GM23338 (cell line): ENCODE data around the gene TP53BP2. TPM values are rescaled to one million over a fixed set of nuclear protein-coding genes. Genes with fewer than 3 reads are reported as not detected.
"Not testable (repeated sequence)": the region's sequence is repeated elsewhere in the genome, so short reads cannot be mapped to it uniquely, and the experiment has no call there.

Source experiments
- ATAC-seq: fragments of 200-7000 bp; cut with Tn5 transposase; 3 replicates; pipeline ENCODE4 v1.9.1; 2020
- DNase-seq: peaks from one replicate; pipeline ENCODE4 v3.0.0-alpha.2; 2015; ENCODE audit warnings: low spot score
- H2AFZ ChIP-seq: fragments of 200-600 bp; sonication (generic); 2 replicates; pipeline ENCODE4 v1.8.0; 2016; ENCODE audit warnings: antibody characterized with exemption, mild to moderate bottlenecking, moderate library complexity
- H3F3A ChIP-seq: fragments of 200-600 bp; sonication (generic); replicated peaks from 2 replicates; pipeline ENCODE4 v1.8.0; 2017; ENCODE audit warnings: antibody characterized with exemption, mixed run types, low read depth
- H3K27ac ChIP-seq: fragments of 200-600 bp; sonication (generic); 2 replicates; pipeline ENCODE4 v1.6.1; 2016; ENCODE audit warnings: low read depth
- H3K27me3 ChIP-seq: fragments of 200-600 bp; sonication (generic); 2 replicates; pipeline ENCODE4 v1.8.0; 2016; ENCODE audit warnings: mild to moderate bottlenecking, mixed run types, moderate library complexity; ENCODE audit not compliant: insufficient read depth
- H3K36me3 ChIP-seq: fragments of 200-600 bp; sonication (generic); 2 replicates; pipeline ENCODE4 v1.8.0; 2016; ENCODE audit warnings: mild to moderate bottlenecking; ENCODE audit not compliant: insufficient read depth
- H3K4me1 ChIP-seq: fragments of 200-600 bp; sonication (generic); 2 replicates; pipeline ENCODE4 v1.8.0; 2016; ENCODE audit warnings: mild to moderate bottlenecking, moderate library complexity; ENCODE audit not compliant: insufficient read depth
- H3K4me2 ChIP-seq: fragments of 200-600 bp; sonication (generic); 2 replicates; pipeline ENCODE4 v1.7.1; 2017; ENCODE audit warnings: mixed run types
- H3K4me3 ChIP-seq: fragments of 200-600 bp; sonication (generic); 2 replicates; pipeline ENCODE4 v1.6.1; 2016; ENCODE audit warnings: mixed run types
- H3K79me2 ChIP-seq: fragments of 200-600 bp; sonication (generic); replicated peaks from 2 replicates; pipeline ENCODE4 v1.8.0; 2017; ENCODE audit warnings: mild to moderate bottlenecking; ENCODE audit not compliant: insufficient read depth
- H3K9me2 ChIP-seq: fragments of 200-600 bp; sonication (generic); 2 replicates; pipeline ENCODE4 v1.8.0; 2017; ENCODE audit not compliant: insufficient read depth
- H4K20me1 ChIP-seq: fragments of 200-600 bp; sonication (generic); replicated peaks from 2 replicates; pipeline ENCODE4 v1.8.0; 2017; ENCODE audit warnings: mild to moderate bottlenecking; ENCODE audit not compliant: insufficient read depth
- H3K27ac Mint-ChIP-seq: 2 replicates; pipeline ENCODE4 v1.8.0; 2020; ENCODE audit warnings: inconsistent platforms, mild to moderate bottlenecking, moderate library complexity, mixed read lengths
- H3K27me3 Mint-ChIP-seq: 3 replicates; pipeline ENCODE4 v1.8.0; 2022; ENCODE audit warnings: low read depth, mild to moderate bottlenecking, moderate library complexity, mixed read lengths, inconsistent platforms; ENCODE audit not compliant: insufficient read depth, poor library complexity
- H3K36me3 Mint-ChIP-seq: 3 replicates; pipeline ENCODE4 v1.8.0; 2021; ENCODE audit warnings: low read depth, mild to moderate bottlenecking, inconsistent platforms, moderate library complexity, mixed read lengths
- H3K4me1 Mint-ChIP-seq: 3 replicates; pipeline ENCODE4 v1.8.0; 2020; ENCODE audit warnings: mild to moderate bottlenecking, inconsistent platforms, mixed read lengths
- H3K4me3 Mint-ChIP-seq: 3 replicates; pipeline ENCODE4 v1.8.0; 2021; ENCODE audit warnings: moderate library complexity, mild to moderate bottlenecking, inconsistent platforms, mixed read lengths
- H3K9me3 Mint-ChIP-seq: 3 replicates; pipeline ENCODE4 v1.8.0; 2020; ENCODE audit warnings: moderate library complexity, mild to moderate bottlenecking, inconsistent platforms, mixed read lengths
- CREB1 ChIP-seq: fragments of 250-450 bp; sonication (Bioruptor Pico); IDR thresholded peaks from 2 replicates; pipeline ENCODE4 v1.5.0; 2020; ENCODE audit warnings: low read depth, mild to moderate bottlenecking, moderate library complexity
- EZH2phosphoT487 ChIP-seq: fragments of 200-600 bp; sonication (generic); IDR thresholded peaks from one replicate; pipeline ENCODE4 v1.8.1; 2018; ENCODE audit warnings: antibody characterized with exemption; ENCODE audit not compliant: unreplicated experiment
- NANOG ChIP-seq: IDR thresholded peaks from 2 replicates; pipeline ENCODE4 v1.6.1; 2016; ENCODE audit warnings: antibody characterized with exemption, borderline replicate concordance
- polyA plus RNA-seq: library from polyadenylated mRNA; unstranded; fragments of >200 nt; fragmentation: Nextera tagmentation; extraction: Ambion mirVana; gene quantifications from 2 replicates; pipeline ENCODE4 v1.2.1, GENCODE V29; 2016
- total RNA-seq: library from RNA; depleted of rRNA; stranded (reverse); fragments of >200 nt; shearing (Covaris generic); gene quantifications from 2 replicates; pipeline ENCODE4 v1.2.3, GENCODE V29; 2014
- TF ChIP-seq, protein P1 (sequence below), 2 experiments: fragments of 200-600 bp in 1 of 2; sonication (generic) in 1 of 2; conservative IDR thresholded peaks; 2 replicates each; pipeline versions ENCODE4 v1.5.1 to v1.6.1; 2016 to 2017; ENCODE audit warnings: antibody characterized with exemption in 2 of 2, low read depth in 2 of 2, mild to moderate bottlenecking in 2 of 2, moderate library complexity in 1 of 2
- TF ChIP-seq, protein P2 (sequence below): IDR thresholded peaks from one replicate; pipeline ENCODE4 v1.6.1; 2018; ENCODE audit warnings: antibody characterized with exemption; ENCODE audit not compliant: unreplicated experiment

The TP53BP2 gene
- total and polyA plus RNA-seq, 2 experiments from 2014 or later, result 10.1 to 32.9 TPM

DNA sequence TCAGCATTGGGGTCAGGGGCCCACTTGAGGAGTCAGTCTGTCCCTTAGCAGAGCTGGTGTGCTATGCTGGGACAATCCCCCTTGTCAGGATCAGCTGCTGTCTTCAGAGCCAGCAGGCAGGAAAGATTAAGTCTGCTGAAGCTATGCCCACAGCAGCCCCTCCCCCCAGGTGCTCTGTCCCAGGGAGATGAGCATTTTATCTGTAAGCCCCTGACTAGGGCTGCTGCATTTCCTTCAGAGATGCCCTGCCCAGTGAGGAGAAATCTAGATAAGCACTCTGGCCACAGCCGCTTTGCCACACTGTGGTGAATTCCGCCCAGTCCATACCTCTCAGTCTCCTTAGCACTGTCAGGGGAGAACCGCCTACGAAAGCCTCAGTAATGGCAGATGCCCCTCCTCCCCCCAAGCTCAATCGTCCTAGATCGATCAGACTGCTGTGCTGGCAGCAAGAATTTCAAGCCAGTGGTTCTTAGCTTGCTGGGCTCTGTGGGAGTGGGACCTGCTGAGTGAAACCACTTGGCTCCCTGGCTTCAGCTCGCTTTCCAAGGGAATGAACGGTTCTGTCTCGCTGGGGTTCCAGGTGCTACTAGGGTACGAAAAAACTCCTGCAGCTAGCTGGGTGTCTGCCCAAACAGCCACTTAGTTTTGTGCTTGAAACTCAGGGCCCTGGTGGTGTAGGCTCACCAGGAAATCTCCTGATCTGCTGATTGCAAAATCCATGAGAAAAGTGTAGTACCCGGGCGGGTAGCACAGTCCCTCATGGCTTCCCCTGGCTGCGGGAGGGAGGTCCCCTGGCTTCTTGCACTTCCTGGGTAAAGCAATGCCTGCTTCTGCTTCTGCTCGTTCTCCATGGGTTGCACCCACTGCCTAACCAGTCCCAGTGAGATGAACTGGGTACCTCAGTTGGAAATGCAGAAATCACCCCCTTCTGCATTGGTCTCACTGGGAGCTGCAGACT lies 25.1 kb upstream of the TP53BP2 start:
- peaks cover 13% of the 10 kb centered on the region for H3K4me1 Mint-ChIP-seq
- Histone ChIP-seq H2AFZ (peak overlapping the region; percentile 99), H4K20me1 (no peaks in the 10 kb centered on the region), H3K4me2 (peak overlapping the region; percentile 48; the same call in 1 of the 2 replicates), H3K4me1 (peaks cover 7% of the 10 kb centered on the region; the same call in 1 of the 2 replicates), H3K79me2 (no peaks in the 10 kb centered on the region), H3K27ac (no peak overlapping the region), H3K4me3 (no peak overlapping the region), H3K36me3 (no peaks in the 10 kb centered on the region), H3F3A (no peaks in the 10 kb centered on the region), H3K9me2 (peaks cover 3% of the 10 kb centered on the region; the same call in 1 of the 2 replicates), H3K27me3 (no peaks in the 10 kb centered on the region)
- H3K4me3 Mint-ChIP-seq, result no peak overlapping the region
- TF ChIP-seq EZH2phosphoT487 (no peak), CREB1 (no peak), NANOG (no peak)
- TF ChIP-seq, protein P1, sequence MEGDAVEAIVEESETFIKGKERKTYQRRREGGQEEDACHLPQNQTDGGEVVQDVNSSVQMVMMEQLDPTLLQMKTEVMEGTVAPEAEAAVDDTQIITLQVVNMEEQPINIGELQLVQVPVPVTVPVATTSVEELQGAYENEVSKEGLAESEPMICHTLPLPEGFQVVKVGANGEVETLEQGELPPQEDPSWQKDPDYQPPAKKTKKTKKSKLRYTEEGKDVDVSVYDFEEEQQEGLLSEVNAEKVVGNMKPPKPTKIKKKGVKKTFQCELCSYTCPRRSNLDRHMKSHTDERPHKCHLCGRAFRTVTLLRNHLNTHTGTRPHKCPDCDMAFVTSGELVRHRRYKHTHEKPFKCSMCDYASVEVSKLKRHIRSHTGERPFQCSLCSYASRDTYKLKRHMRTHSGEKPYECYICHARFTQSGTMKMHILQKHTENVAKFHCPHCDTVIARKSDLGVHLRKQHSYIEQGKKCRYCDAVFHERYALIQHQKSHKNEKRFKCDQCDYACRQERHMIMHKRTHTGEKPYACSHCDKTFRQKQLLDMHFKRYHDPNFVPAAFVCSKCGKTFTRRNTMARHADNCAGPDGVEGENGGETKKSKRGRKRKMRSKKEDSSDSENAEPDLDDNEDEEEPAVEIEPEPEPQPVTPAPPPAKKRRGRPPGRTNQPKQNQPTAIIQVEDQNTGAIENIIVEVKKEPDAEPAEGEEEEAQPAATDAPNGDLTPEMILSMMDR (conservative IDR thresholded peaks at IDR 0.05; ENCODE audit: low read depth in 2 of 2), result no peak
- TF ChIP-seq, protein P2, sequence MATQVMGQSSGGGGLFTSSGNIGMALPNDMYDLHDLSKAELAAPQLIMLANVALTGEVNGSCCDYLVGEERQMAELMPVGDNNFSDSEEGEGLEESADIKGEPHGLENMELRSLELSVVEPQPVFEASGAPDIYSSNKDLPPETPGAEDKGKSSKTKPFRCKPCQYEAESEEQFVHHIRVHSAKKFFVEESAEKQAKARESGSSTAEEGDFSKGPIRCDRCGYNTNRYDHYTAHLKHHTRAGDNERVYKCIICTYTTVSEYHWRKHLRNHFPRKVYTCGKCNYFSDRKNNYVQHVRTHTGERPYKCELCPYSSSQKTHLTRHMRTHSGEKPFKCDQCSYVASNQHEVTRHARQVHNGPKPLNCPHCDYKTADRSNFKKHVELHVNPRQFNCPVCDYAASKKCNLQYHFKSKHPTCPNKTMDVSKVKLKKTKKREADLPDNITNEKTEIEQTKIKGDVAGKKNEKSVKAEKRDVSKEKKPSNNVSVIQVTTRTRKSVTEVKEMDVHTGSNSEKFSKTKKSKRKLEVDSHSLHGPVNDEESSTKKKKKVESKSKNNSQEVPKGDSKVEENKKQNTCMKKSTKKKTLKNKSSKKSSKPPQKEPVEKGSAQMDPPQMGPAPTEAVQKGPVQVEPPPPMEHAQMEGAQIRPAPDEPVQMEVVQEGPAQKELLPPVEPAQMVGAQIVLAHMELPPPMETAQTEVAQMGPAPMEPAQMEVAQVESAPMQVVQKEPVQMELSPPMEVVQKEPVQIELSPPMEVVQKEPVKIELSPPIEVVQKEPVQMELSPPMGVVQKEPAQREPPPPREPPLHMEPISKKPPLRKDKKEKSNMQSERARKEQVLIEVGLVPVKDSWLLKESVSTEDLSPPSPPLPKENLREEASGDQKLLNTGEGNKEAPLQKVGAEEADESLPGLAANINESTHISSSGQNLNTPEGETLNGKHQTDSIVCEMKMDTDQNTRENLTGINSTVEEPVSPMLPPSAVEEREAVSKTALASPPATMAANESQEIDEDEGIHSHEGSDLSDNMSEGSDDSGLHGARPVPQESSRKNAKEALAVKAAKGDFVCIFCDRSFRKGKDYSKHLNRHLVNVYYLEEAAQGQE, result no peak
- no peak overlapping the region for H3K27ac Mint-ChIP-seq
- H3K36me3 Mint-ChIP-seq, result peaks cover 4% of the 10 kb centered on the region; the same call in 1 of the 3 replicates
- DNase-seq (peak; percentile 30), ATAC-seq (peak; percentile 87)
- H3K27me3 Mint-ChIP-seq, result peaks cover 4% of the 10 kb centered on the region
- H3K9me3 Mint-ChIP-seq, result peaks cover 7% of the 10 kb centered on the region

DNA sequence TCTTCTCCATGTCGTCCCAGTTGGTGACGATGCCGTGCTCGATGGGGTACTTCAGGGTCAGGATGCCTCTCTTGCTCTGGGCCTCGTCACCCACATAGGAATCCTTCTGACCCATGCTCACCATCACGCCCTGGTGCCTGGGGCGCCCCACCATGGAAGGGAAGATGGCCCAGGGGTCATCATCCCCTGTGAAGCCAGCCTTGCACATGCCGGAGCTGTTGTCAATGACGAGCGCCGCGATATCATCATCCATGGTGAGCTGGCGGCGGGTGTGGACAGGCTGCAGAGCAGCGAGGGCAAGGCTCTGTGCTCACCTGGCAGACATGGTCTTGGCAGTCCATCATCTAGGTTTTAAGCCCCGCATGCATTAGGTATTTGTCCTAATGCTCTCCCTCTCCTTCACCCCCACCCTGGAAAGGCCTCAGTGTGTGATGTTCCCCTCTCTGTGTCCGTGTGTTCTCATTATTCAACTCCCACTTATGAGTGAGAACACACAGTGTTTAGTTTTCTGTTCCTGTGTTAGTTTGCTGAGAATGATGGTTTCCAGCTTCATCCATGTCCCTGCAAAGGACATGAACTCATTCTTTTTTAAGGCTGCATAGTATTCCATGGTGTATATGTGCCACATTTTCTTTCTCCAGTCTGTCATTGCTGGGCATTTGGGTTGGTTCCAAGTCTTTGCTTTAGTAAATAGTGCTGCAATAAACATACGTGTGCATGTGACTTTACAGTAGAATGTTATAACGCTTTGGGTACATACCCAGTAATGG lies 19.0 kb upstream of the TP53BP2 start:
- DNase-seq, H3K27ac Mint-ChIP-seq, H2AFZ ChIP-seq, H3K4me3 Mint-ChIP-seq, H3K27me3 Mint-ChIP-seq, H3K79me2 ChIP-seq, H3K27ac ChIP-seq, H3K9me2 ChIP-seq, H3K4me1 ChIP-seq, H3K27me3 ChIP-seq, ATAC-seq, H3K36me3 ChIP-seq, H3K4me3 ChIP-seq, H3K4me2 ChIP-seq, H3K36me3 Mint-ChIP-seq, H3K4me1 Mint-ChIP-seq, H4K20me1 ChIP-seq, H3F3A ChIP-seq, H3K9me3 Mint-ChIP-seq: not testable (repeated sequence)
